Mesendoderm (in vitro differentiated cells): Measurements from ENCODE around the gene TUBB.

Source experiments
- DNase-seq: peaks from one replicate; pipeline ENCODE4 v3.0.0; 2013
- H2AK5ac ChIP-seq: 2 replicates; pipeline ENCODE4 v1.6.1; 2013; ENCODE audit warnings: low read length, inconsistent platforms
- H2BK120ac ChIP-seq: 2 replicates; pipeline ENCODE4 v1.6.1; 2013; ENCODE audit warnings: low read depth, mild to moderate bottlenecking, low read length, moderate library complexity, mixed read lengths
- H2BK15ac ChIP-seq: replicated peaks from 2 replicates; pipeline ENCODE4 v1.6.1; 2013; ENCODE audit warnings: low read depth, mild to moderate bottlenecking, moderate library complexity
- H2BK5ac ChIP-seq: 2 replicates; pipeline ENCODE4 v1.6.1; 2013; ENCODE audit warnings: low read length, inconsistent platforms
- H3K18ac ChIP-seq: 2 replicates; pipeline ENCODE4 v1.6.1; 2013; ENCODE audit warnings: mild to moderate bottlenecking, low read length, mixed read lengths
- H3K23ac ChIP-seq: one replicate; pipeline ENCODE4 v1.6.1; 2013; ENCODE audit warnings: low read length
- H3K27ac ChIP-seq: 2 replicates; pipeline ENCODE4 v1.5.1; 2013; ENCODE audit warnings: low read depth, mild to moderate bottlenecking, inconsistent platforms, low read length, moderate library complexity
- H3K27me3 ChIP-seq: 2 replicates; pipeline ENCODE4 v1.6.1; 2013; ENCODE audit warnings: low read length, control low read depth, mild to moderate bottlenecking, inconsistent platforms; ENCODE audit not compliant: insufficient read depth, poor library complexity
- H3K36me3 ChIP-seq: 2 replicates; pipeline ENCODE4 v1.6.1; 2013; ENCODE audit warnings: low read length, inconsistent platforms; ENCODE audit not compliant: control insufficient read depth, insufficient read depth
- H3K4ac ChIP-seq: one replicate; pipeline ENCODE4 v1.6.1; 2013; ENCODE audit warnings: low read depth, mild to moderate bottlenecking, low read length, moderate library complexity
- H3K4me1 ChIP-seq: 2 replicates; pipeline ENCODE4 v1.6.1; 2013; ENCODE audit warnings: low read depth, low read length, inconsistent platforms; ENCODE audit not compliant: control insufficient read depth
- H3K4me2 ChIP-seq: 2 replicates; pipeline ENCODE4 v1.6.1; 2013; ENCODE audit warnings: low read length
- H3K4me3 ChIP-seq: 2 replicates; pipeline ENCODE4 v1.5.1; 2013; ENCODE audit warnings: mild to moderate bottlenecking, low read length
- H3K56ac ChIP-seq: one replicate; pipeline ENCODE4 v1.6.1; 2013; ENCODE audit warnings: low read length
- H3K79me1 ChIP-seq: 2 replicates; pipeline ENCODE4 v1.6.1; 2013; ENCODE audit warnings: low read length, inconsistent platforms
- H3K79me2 ChIP-seq: 2 replicates; pipeline ENCODE4 v1.6.1; 2013; ENCODE audit warnings: mild to moderate bottlenecking, low read length; ENCODE audit not compliant: control insufficient read depth, insufficient read depth
- H3K9ac ChIP-seq: 2 replicates; pipeline ENCODE4 v1.6.1; 2013; ENCODE audit warnings: low read length, inconsistent platforms
- H4K5ac ChIP-seq: one replicate; pipeline ENCODE4 v1.6.1; 2013; ENCODE audit warnings: low read length
- H4K8ac ChIP-seq: one replicate; pipeline ENCODE4 v1.6.1; 2013; ENCODE audit warnings: low read depth, mild to moderate bottlenecking, control low read depth, low read length, moderate library complexity
- WGBS: extraction: QIAGEN DNeasy Blood & Tissue Kit; methylation state at CpG from one replicate; pipeline ENCODE4 v1.1.7; 2013; ENCODE audit warnings: low lambda C conversion rate, missing lambda C conversion rate; ENCODE audit not compliant: insufficient coverage; ENCODE audit errors: extremely low coverage; 5-methylcytosine and 5-hydroxymethylcytosine counted together

The TUBB gene

DNA sequence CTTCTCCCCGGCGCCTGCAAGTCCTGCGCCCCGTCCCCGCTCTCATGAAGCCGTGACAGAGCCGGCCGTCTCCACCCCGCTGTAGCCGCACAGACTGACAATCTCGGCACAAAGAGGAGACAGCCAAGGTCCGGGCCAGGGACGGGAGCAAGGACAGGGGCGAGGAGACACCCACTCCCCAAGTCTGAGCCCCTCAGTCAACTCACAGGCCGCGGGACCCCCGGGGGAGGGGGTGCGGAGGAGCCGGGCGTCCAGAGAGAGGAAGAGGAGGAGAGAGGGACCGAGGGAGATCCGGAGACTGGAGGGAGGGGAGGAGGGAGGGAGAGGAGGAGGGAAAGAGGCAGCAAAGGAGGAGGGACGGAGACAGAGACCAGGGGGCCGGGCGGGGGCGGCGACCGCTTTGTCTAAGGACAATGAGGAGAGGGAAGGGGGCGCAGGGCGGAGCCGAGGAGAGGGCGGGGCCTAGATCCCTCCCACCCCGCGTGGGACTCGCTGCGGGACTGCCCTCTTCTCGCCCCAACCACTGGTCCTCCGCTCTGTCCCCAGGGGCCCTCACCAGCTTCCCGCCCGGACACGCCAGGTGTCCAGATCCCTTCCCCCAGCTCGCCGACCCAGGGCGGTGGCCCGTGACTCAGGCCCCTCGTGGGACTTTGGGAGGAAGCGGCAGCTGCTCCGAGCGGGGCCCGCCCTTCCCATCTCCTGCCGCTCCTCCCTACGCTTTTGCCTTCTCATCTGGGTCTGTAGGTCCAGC, 33.1 kb upstream of the TUBB start:
- Histone ChIP-seq H3K79me2 (peaks cover 43% of the 10 kb centered on the region), H3K27me3 (no peaks in the 10 kb centered on the region), H2BK120ac (no peak overlapping the region), H3K79me1 (peaks cover 26% of the 10 kb centered on the region), H4K5ac (no peak overlapping the region), H3K4me1 (peaks cover 26% of the 10 kb centered on the region), H3K36me3 (peaks cover 2% of the 10 kb centered on the region), H3K56ac (peak overlapping the region; percentile 100), H2BK15ac (no peak overlapping the region), H2BK5ac (peak overlapping the region; percentile 69), H3K4ac (peak overlapping the region; percentile 74), H3K4me3 (peak overlapping the region; percentile 84), H3K23ac (peak overlapping the region; percentile 72), H4K8ac (no peak overlapping the region), H3K18ac (peak overlapping the region; percentile 63), H3K4me2 (peak overlapping the region; percentile 59), H2AK5ac (no peak overlapping the region), H3K9ac (peak overlapping the region; percentile 93), H3K27ac (peak overlapping the region; percentile 87)
- WGBS, result no CpG with 5 or more reads among the region's 52 CpGs
- peak; percentile 95 for DNase-seq

DNA sequence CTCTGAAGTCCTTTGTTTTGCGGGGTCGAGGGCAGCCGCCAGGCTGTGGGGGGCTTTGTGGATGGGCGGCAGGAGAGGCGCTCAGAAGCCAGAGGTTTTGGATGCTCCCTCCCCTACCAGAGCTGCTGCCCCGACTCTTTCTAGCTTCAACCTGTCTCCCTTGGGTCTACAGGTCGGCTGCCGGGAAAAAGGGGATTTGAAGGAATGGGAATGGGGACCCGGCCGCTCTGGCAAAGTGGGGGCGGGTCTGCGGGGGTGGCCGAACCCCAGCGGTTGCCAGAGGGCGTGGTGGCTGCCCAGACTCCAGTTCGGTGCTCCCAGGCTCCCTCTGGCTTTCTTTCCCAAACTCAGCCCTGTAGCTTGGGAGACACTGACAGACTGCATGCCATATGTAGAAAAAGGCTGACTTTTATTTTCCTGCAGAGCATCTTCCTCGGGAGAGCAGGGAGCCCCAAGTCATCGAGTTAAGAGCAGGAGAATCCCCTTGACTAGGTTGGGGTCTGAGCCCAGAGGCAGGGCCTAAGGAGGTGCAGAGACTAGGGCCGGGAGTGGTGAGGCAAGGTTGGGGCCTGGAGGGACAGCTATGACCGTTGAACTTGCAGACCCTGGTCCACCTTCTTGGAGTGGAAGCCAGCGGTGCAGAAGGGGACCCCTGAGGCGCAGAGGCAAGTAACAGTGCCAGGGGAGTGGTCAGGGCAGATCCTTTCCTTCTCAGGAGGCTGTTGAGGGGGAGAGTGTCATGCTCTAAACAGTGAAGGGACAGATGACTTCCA, 32.3 kb upstream of the TUBB start:
- Histone ChIP-seq H3K4ac (peak overlapping the region; percentile 74), H4K8ac (no peak overlapping the region), H3K36me3 (peaks cover under 1% of the 10 kb centered on the region), H3K4me2 (peak overlapping the region; percentile 53), H4K5ac (no peak overlapping the region), H3K56ac (peak overlapping the region; percentile 95), H2BK120ac (no peak overlapping the region), H3K27me3 (no peaks in the 10 kb centered on the region), H2BK5ac (no peak overlapping the region), H3K79me2 (peaks cover 36% of the 10 kb centered on the region), H3K9ac (peak overlapping the region; percentile 83), H2AK5ac (no peak overlapping the region), H3K27ac (peak overlapping the region; percentile 53), H3K23ac (peak overlapping the region; percentile 69), H3K18ac (peak overlapping the region; percentile 63), H3K79me1 (peaks cover 24% of the 10 kb centered on the region), H3K4me3 (peak overlapping the region; percentile 68), H2BK15ac (no peak overlapping the region), H3K4me1 (peaks cover 23% of the 10 kb centered on the region)
- no CpG with 5 or more reads among the region's 22 CpGs for WGBS
- peak; percentile 58 for DNase-seq

DNA sequence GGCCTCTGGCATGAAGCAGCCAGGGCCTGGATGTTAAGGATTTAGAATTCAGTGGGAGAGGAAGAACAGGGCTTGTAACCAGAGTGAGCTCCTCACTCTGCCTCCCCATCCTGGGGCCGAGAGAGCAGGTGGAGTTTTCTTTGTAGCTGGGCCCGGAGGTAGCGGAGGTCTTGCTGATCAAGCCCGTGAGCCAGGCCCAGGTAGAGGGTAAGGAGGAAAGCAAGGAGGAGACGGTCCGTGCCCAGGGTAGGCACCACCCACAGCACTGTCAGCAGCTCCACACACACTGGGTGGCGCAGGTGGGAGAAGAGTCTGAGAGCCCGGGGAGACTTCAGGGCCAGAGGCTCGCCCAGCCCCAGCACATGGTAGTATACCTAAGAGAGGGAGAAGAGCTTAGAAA, 31.6 kb upstream of the TUBB start:
- no CpG with 5 or more reads among the region's 9 CpGs for WGBS
- H4K5ac ChIP-seq, result no peak overlapping the region
- no peak overlapping the region for H3K27ac ChIP-seq
- no peak overlapping the region for H2BK5ac ChIP-seq
- no peak overlapping the region for H3K9ac ChIP-seq
- no peak for DNase-seq
- H4K8ac ChIP-seq, result no peak overlapping the region
- no peak overlapping the region for H3K18ac ChIP-seq
- H3K56ac ChIP-seq, result no peak overlapping the region
- no peak overlapping the region for H3K4me3 ChIP-seq
- peaks cover 18% of the 10 kb centered on the region for H3K4me1 ChIP-seq
- H2AK5ac ChIP-seq, result no peak overlapping the region
- H3K4me2 ChIP-seq, result no peak overlapping the region
- no peaks in the 10 kb centered on the region for H3K27me3 ChIP-seq
- no peak overlapping the region for H2BK120ac ChIP-seq
- H3K36me3 ChIP-seq, result no peaks in the 10 kb centered on the region
- peaks cover 28% of the 10 kb centered on the region for H3K79me2 ChIP-seq
- H3K79me1 ChIP-seq, result peaks cover 21% of the 10 kb centered on the region
- no peak overlapping the region for H3K23ac ChIP-seq
- no peak overlapping the region for H2BK15ac ChIP-seq
- no peak overlapping the region for H3K4ac ChIP-seq

DNA sequence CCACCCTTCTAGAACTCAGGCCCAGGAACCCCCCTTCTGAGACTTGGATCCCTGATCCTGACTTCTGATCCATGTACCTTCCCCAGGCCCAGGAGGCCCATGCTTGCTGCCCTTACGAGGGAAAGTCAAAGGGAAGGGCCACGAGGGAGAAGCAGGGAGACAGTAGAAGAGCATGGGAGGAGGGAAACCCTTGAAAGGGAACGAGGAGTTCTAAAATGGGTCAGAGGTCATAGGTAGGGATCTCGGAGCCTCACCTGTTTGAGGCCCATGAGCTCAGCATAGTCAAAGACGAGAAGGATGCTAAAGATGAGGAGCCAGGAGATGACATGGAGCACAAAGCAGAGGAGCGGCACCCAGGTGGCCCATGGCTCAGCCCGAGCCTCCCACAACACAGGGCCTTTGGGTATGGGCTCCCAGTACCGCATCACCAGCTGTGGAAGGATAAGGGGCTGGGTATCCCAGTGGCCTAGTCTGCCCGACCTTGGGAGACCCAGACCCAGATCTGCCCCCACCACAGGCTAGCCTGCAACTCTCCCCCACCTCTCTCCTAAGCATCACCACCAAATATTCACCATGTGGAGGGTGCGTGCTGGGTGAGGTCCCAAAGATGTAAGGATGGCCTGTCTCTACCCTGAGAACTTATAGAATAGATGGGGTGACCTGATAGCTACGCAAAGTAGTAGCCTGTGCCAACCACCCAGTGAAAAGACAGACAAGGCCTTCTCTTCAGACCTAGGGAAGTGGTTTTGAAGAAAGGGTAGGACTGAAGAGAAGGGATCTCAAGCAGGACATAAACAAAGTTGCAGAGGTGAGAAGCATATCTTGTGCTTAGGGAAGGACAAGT, 30.9 kb upstream of the TUBB start:
- Histone ChIP-seq H3K4me3 (no peak overlapping the region), H3K4ac (no peak overlapping the region), H3K4me1 (peaks cover 18% of the 10 kb centered on the region), H3K23ac (no peak overlapping the region), H3K56ac (peak overlapping the region; percentile 98), H3K79me2 (peaks cover 22% of the 10 kb centered on the region), H3K27ac (no peak overlapping the region), H3K18ac (no peak overlapping the region), H3K4me2 (no peak overlapping the region), H3K79me1 (peaks cover 21% of the 10 kb centered on the region), H2AK5ac (no peak overlapping the region), H2BK5ac (no peak overlapping the region), H4K5ac (no peak overlapping the region), H2BK15ac (no peak overlapping the region), H3K27me3 (no peaks in the 10 kb centered on the region), H2BK120ac (no peak overlapping the region), H3K36me3 (no peaks in the 10 kb centered on the region), H3K9ac (peak overlapping the region; percentile 95), H4K8ac (no peak overlapping the region)
- DNase-seq, result no peak
- WGBS, result no CpG with 5 or more reads among the region's 11 CpGs

DNA sequence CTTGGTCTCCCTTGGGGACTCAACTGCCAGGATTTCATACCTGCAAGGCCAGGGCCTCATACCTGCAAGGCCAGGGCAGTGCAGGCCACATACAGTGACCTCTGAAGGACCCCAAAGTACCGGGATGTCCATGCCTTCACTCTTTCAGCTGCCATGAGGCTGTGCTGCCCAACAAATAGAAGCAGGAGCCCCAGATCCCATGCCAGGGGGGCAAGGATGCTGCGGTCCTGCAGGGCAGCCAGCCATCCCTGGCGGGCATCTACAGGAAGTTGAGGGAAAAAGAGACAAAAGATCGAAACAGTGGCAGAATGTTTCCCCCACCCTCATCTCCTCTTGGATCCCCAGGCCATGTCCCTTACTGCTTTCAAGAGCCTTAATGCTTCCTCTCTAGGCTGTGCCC, 30.2 kb upstream of the TUBB start:
- Histone ChIP-seq H3K18ac (no peak overlapping the region), H4K5ac (no peak overlapping the region), H3K27ac (peak overlapping the region; percentile 98), H3K4me1 (peaks cover 15% of the 10 kb centered on the region), H3K56ac (peak overlapping the region; percentile 98), H2BK5ac (peak overlapping the region; percentile 36), H3K4me2 (peak overlapping the region; percentile 60), H3K9ac (peak overlapping the region; percentile 95), H3K79me2 (peaks cover 16% of the 10 kb centered on the region), H2BK120ac (no peak overlapping the region), H3K4ac (peak overlapping the region; percentile 78), H2AK5ac (peak overlapping the region; percentile 96), H4K8ac (no peak overlapping the region), H3K79me1 (peaks cover 19% of the 10 kb centered on the region), H3K27me3 (no peaks in the 10 kb centered on the region), H3K23ac (peak overlapping the region; percentile 90), H3K36me3 (no peaks in the 10 kb centered on the region), H3K4me3 (no peak overlapping the region), H2BK15ac (no peak overlapping the region)
- no peak for DNase-seq
- no CpG with 5 or more reads among the region's 4 CpGs for WGBS
